Endothelial cell of umbilical vein (primary cell): ENCODE data around the gene ANP32E. TPM values are rescaled to one million over a fixed set of nuclear protein-coding genes. Genes with fewer than 3 reads are reported as not detected.
A peak's percentile ranks its signal among the peaks of the same experiment; 100 is the strongest.

ENCODE experiments used
- BruUV-seq: library from RNA; stranded (reverse); fragments of 400-500 nt; replicated peaks from 2 replicates; lab custom pipeline; 2021; lab: Mats Ljungman, UMichigan
- CTCF ChIA-PET: fragments of 300-600, 350-600 bp; sonication (Branson Sonifier 250); formaldehyde crosslinking; loops from one replicate; lab custom pipeline; 2021; ENCODE audit warnings: antibody characterized with exemption, inconsistent platforms; lab: Charles Lee
- POLR2A ChIA-PET: fragments of 300-600, 350-600 bp; sonication (Branson Sonifier 250); formaldehyde crosslinking; loops from one replicate; lab custom pipeline; 2021; ENCODE audit warnings: antibody characterized with exemption, inconsistent platforms; lab: Charles Lee
- DNase-seq: peaks from one replicate; pipeline ENCODE4 v3.0.0-alpha.2; 2011; ENCODE audit warnings: low read depth, low spot score
- FAIRE-seq: peaks from 2 replicates; lab custom pipeline; 2011; peaks lifted over from hg19 to GRCh38; lab: Jason Lieb, UNC
- H2AFZ ChIP-seq: 2 replicates; pipeline ENCODE4 v1.6.0; 2012; ENCODE audit warnings: low read depth, low read length, control low read depth, inconsistent platforms
- H3K27ac ChIP-seq: 2 replicates; pipeline ENCODE4 v1.5.1; 2011; ENCODE audit warnings: low read depth, mild to moderate bottlenecking, control low read depth, low read length, moderate library complexity; ENCODE audit not compliant: insufficient read depth
- H3K27me3 ChIP-seq, 2 experiments: 2 replicates each; pipeline versions ENCODE4 v1.6.0 to v1.6.1; 2011; ENCODE audit warnings: low read length in 2 of 2, mixed read lengths in 1 of 2; ENCODE audit not compliant: control insufficient read depth in 2 of 2, insufficient read depth in 2 of 2
- H3K36me3 ChIP-seq, 2 experiments: 2 replicates in 1 of 2; 3 replicates in 1 of 2; pipeline ENCODE4 v1.5.1; 2011; ENCODE audit warnings: low read length in 2 of 2, mild to moderate bottlenecking in 1 of 2, moderate library complexity in 1 of 2; ENCODE audit not compliant: control insufficient read depth in 2 of 2, insufficient read depth in 2 of 2; ENCODE audit errors: extremely low read depth in 1 of 2
- H3K4me1 ChIP-seq: 3 replicates; pipeline ENCODE4 v1.5.1; 2011; ENCODE audit warnings: mild to moderate bottlenecking, low read length; ENCODE audit not compliant: control insufficient read depth, insufficient read depth; ENCODE audit errors: extremely low read depth
- H3K4me2 ChIP-seq: 2 replicates; pipeline ENCODE4 v1.6.1; 2011; ENCODE audit warnings: low read length, control low read depth, mixed read lengths; ENCODE audit not compliant: insufficient read depth
- H3K4me3 ChIP-seq, 3 experiments: fragments of 200-600 bp in 1 of 3; sonication (generic), shearing (Covaris generic) in 1 of 3; replicated peaks in 1 of 3; 2 replicates each; pipeline ENCODE4 v1.5.1; 2011 to 2016; ENCODE audit warnings: control low read depth in 3 of 3, low read length in 3 of 3, mild to moderate bottlenecking in 2 of 3, inconsistent platforms in 1 of 3, low read depth in 1 of 3, moderate library complexity in 1 of 3; ENCODE audit not compliant: insufficient read depth in 1 of 3
- H3K79me2 ChIP-seq: 2 replicates; pipeline ENCODE4 v1.6.0; 2012; ENCODE audit warnings: low read length, inconsistent platforms; ENCODE audit not compliant: control insufficient read depth, insufficient read depth
- H3K9ac ChIP-seq: replicated peaks from 2 replicates; pipeline ENCODE3; 2011; ENCODE audit warnings: low read length, control low read depth; ENCODE audit not compliant: insufficient read depth; ENCODE audit errors: extremely low read depth
- H3K9me1 ChIP-seq: replicated peaks from 3 replicates; pipeline ENCODE4 v1.6.0; 2011; ENCODE audit warnings: mild to moderate bottlenecking, low read length; ENCODE audit not compliant: control insufficient read depth, insufficient read depth; ENCODE audit errors: extremely low read depth
- H3K9me3 ChIP-seq: replicated peaks from 2 replicates; pipeline ENCODE4 v1.5.1; 2012; ENCODE audit warnings: low read length, inconsistent platforms; ENCODE audit not compliant: control insufficient read depth, insufficient read depth
- H4K20me1 ChIP-seq: replicated peaks from 2 replicates; pipeline ENCODE3; 2011; ENCODE audit warnings: mild to moderate bottlenecking, low read length; ENCODE audit not compliant: control insufficient read depth, insufficient read depth; ENCODE audit errors: extremely low read depth
- CTCF ChIP-seq, 2 donors: IDR thresholded peaks; 1 replicate in 1 of 2; 2 replicates in 1 of 2; pipeline ENCODE4 v1.5.1; 2011; ENCODE audit warnings: low read length in 2 of 2, mild to moderate bottlenecking in 2 of 2, moderate library complexity in 2 of 2, control low read depth in 1 of 2, inconsistent platforms in 1 of 2, low read depth in 1 of 2; ENCODE audit not compliant: insufficient read depth in 1 of 2; ENCODE audit errors: extremely low read depth in 1 of 2
- EZH2 ChIP-seq: IDR thresholded peaks from 2 replicates; pipeline ENCODE4 v1.6.1; 2012; ENCODE audit warnings: borderline replicate concordance, low read depth, mild to moderate bottlenecking, moderate library complexity, low read length, inconsistent platforms; ENCODE audit not compliant: severe bottlenecking
- FOS ChIP-seq: IDR thresholded peaks from 2 replicates; pipeline ENCODE4 v1.6.1; 2011; ENCODE audit warnings: mild to moderate bottlenecking, low read length, moderate library complexity, borderline replicate concordance; ENCODE audit not compliant: insufficient read depth
- GATA2 ChIP-seq: IDR thresholded peaks from 2 replicates; pipeline ENCODE4 v1.7.0; 2011; ENCODE audit warnings: low read depth, mild to moderate bottlenecking, moderate library complexity, mixed read lengths, low read length; ENCODE audit not compliant: insufficient read length, insufficient read depth
- JUN ChIP-seq: IDR thresholded peaks from 2 replicates; pipeline ENCODE4 v1.6.1; 2011; ENCODE audit warnings: borderline replicate concordance, low read depth; ENCODE audit not compliant: insufficient read length, insufficient read depth
- MAX ChIP-seq: IDR thresholded peaks from 2 replicates; pipeline ENCODE4 v1.6.1; 2011; ENCODE audit not compliant: insufficient read depth, insufficient read length
- MYC ChIP-seq: IDR thresholded peaks from one replicate; pipeline ENCODE4 v1.6.1; 2011; ENCODE audit warnings: mild to moderate bottlenecking, low read depth, low read length
- POLR2A ChIP-seq: IDR thresholded peaks from 2 replicates; pipeline ENCODE4 v1.6.1; 2012; ENCODE audit warnings: low read depth, mild to moderate bottlenecking, control low read depth, low read length
- POLR2AphosphoS5 ChIP-seq: IDR thresholded peaks from 2 replicates; pipeline ENCODE4 v1.6.1; 2012; ENCODE audit warnings: low read depth, mild to moderate bottlenecking, control low read depth, low read length, moderate library complexity; ENCODE audit not compliant: insufficient read depth
- dilution Hi-C: fragments of 300-500 bp; cut with MboI; formaldehyde crosslinking; loops from one replicate; pipeline ENCODE4 v1.15.0; 2019; ENCODE audit warnings: low sequenced_read_pairs; ENCODE audit not compliant: extremely low pct_ligation_motif_present
- intact Hi-C: fragments of 100-400 bp; cut with micrococcal nuclease; formaldehyde crosslinking; loops from one replicate; pipeline ENCODE4 v1.10.0; 2022
- polyA plus RNA-seq, 4 experiments: library from polyadenylated mRNA; depleted of rRNA in 3 of 4; stranded (reverse) in 3 of 4; unstranded in 1 of 4; fragments of >200 nt; gene quantifications; 2 replicates each; pipeline versions ENCODE4 v1.2.1 to v1.2.3, GENCODE V29; 2011 to 2012; ENCODE audit warnings: missing spikeins in 1 of 4
- total RNA-seq: library from RNA; stranded (reverse); gene quantifications from 2 replicates; pipeline ENCODE4 v1.2.3, GENCODE V29; 2021

ANP32E gene
- total and polyA plus RNA-seq, 2 donors (not counting 3 experiments of a cell fraction or from before 2014, with no cell fraction given) = 6.8 to 53.4 TPM

DNA sequence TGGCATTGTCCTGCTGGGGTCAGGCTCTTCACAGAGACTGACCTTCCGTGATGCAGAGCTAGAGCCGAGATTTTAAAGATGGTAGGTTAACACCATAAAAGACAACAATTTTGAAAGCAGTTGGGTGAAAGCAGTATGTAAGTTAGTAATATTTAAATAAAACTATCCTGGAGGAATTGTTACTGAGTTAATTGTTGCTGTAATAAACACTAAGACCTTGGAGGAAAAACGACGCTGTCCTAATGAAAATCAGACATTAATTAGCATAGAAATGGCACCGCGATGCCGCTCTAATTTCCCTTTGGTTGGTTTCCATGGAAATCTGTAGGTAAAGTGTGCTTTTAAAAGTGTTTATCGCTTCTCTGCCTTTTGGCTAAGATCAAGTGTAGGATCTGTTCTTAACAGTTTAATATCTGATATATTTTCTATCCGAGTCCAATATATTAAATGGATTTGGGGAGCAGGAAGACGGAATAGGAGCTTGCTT lies 745 bp upstream of the ANP32E start:
- FAIRE-seq = no peak
- intact Hi-C loops (loop anchor here (1.0 to 10.0 kb wide), 4 partner anchors 33 to 958 kb away; partner anchors contain the start of genes APH1A, PIP5K1A and VPS72), dilution Hi-C loops (no loop called here)
- H3K9ac ChIP-seq = peak overlapping the region; percentile 76
- no peaks in the 10 kb centered on the region for H3K27me3 ChIP-seq
- TF ChIP-seq CTCF (IDR thresholded peaks at IDR 0.05; ENCODE audit: extremely low read depth in 1 of 2, insufficient read depth in 1 of 2, low read depth in 1 of 2, low read length in 2 of 2) = no peak
- TF ChIP-seq FOS = no peak
- no peak for TF ChIP-seq EZH2
- no peak for TF ChIP-seq POLR2A
- no peak for TF ChIP-seq JUN
- TF ChIP-seq MYC = no peak
- TF ChIP-seq MAX = no peak
- no peak for TF ChIP-seq GATA2
- TF ChIP-seq POLR2AphosphoS5 = no peak
- peak overlapping the region; percentile 56 for H3K27ac ChIP-seq
- POLR2A ChIA-PET = no interaction called here
- no peaks in the 10 kb centered on the region for H3K36me3 ChIP-seq
- peaks cover 35% of the 10 kb centered on the region for H3K79me2 ChIP-seq
- no peaks in the 10 kb centered on the region for H4K20me1 ChIP-seq
- peak overlapping the region; percentile 91 for H2AFZ ChIP-seq
- no peak for DNase-seq
- BruUV-seq = no TSS peak
- peak overlapping the region; percentile 60 to 95 (median 72) for H3K4me3 ChIP-seq
- H3K9me3 ChIP-seq = no peaks in the 10 kb centered on the region
- CTCF ChIA-PET = no interaction called here
- H3K4me2 ChIP-seq = peak overlapping the region; percentile 96
- no peaks in the 10 kb centered on the region for H3K9me1 ChIP-seq
- H3K4me1 ChIP-seq = peaks cover 11% of the 10 kb centered on the region
